GM12874 (cell line): Measurements from ENCODE around the gene ZNF837.
A peak's percentile ranks its signal among the peaks of the same experiment; 100 is the strongest.

ENCODE experiments used
- TF ChIP-seq, protein P1 (sequence below): IDR thresholded peaks from 2 replicates; pipeline ENCODE4 v1.5.1; 2011; ENCODE audit warnings: low read depth, mild to moderate bottlenecking, control low read depth, low read length, moderate library complexity; ENCODE audit not compliant: insufficient read depth

ZNF837 gene

DNA sequence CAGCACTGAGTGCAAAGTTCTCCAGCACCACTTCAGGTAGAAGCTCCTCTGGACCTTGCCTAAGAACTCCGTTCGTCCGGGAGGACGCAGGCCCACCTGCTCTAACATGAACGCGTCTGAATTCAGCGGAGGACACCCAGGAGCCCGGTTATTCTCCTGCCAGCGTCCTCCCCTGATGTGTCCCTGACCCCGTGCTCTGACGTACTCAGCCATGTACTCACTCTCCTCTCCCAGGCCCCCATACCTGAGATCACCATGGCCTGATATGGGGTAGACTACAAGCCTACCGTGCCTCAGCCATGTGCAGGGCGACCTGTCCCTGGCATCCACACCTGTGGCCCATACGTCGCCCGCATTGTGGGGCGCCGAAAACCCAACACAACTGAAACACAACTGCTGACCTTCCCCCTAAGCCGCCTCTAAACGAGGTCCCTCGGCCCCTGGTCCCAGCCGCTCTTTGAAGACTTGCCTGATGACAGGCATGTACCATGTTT lies 26.9 kb upstream of the ZNF837 start:
- TF ChIP-seq, protein P1, sequence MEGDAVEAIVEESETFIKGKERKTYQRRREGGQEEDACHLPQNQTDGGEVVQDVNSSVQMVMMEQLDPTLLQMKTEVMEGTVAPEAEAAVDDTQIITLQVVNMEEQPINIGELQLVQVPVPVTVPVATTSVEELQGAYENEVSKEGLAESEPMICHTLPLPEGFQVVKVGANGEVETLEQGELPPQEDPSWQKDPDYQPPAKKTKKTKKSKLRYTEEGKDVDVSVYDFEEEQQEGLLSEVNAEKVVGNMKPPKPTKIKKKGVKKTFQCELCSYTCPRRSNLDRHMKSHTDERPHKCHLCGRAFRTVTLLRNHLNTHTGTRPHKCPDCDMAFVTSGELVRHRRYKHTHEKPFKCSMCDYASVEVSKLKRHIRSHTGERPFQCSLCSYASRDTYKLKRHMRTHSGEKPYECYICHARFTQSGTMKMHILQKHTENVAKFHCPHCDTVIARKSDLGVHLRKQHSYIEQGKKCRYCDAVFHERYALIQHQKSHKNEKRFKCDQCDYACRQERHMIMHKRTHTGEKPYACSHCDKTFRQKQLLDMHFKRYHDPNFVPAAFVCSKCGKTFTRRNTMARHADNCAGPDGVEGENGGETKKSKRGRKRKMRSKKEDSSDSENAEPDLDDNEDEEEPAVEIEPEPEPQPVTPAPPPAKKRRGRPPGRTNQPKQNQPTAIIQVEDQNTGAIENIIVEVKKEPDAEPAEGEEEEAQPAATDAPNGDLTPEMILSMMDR, result no peak

DNA sequence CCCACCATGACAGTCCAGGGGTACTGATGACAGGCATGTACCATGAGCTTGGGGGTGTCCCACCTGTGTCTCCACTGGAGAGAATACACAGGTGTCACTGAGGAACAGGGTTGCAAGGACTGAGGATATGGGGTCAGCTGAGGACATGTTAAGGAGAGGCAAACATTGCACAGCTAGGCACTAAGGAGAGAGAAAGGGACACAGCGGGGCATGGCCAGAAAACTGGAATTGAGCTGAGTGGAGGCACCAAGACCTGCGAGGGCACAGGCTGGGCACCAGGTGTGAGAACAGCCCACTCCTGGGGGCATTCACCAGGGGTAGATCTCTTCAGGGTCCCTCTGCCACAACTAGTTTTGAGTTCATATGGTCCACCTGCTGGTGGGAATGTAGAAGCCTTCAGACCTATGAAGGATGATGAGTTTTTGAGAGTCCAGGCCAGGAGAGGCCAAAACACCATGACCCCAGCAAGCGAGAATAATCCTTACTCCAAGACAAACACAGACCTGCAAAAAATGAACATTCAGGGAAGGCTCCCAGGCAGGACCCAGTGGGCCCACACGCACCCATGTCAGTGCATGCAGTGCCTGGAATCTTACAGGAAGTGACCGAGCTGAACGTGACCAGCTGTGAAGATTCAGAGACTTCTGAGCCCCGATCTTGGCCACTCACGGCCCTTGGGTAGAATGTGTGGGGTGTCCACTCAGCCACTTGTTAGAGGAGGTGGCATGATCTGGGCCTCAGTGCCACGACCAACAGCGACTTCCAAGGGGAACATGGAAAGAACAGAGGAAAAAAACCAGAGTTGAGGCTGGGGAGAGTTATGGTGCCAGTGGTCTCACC lies 26.2 kb upstream of the ZNF837 start:
- TF ChIP-seq, protein P1, result 0 out of 2 replicates have a peak, but pooled peaks have one; percentile 25

DNA sequence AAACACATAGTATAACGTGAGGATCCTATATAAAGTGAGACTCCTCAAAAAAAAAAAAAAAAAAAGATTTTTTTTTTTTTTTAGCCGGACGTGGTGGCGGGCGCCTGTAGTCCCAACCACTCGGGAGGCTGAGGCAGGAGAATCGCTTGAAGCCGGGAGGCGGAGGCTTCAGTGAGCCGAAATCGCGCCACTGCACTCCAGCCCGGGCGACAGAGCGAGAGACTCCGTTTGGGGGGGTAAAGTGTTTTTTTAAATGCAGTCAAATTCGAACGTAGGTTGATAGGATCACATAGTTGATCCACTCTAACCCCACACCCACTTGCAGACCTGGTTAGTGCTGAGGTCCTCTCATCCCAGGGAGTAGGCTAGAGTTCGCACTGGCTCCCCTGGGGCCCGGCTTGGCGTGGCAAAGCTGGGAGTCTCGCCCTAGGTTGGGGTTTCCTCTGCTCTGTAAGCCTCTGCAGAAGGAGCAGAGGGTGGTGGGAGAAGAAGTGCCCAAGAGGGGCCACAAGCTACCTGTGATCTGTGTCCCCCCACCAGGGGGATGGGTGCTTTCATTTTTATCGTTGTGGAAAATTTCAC lies 21.1 kb upstream of the ZNF837 start:
- TF ChIP-seq, protein P1, result no peak

DNA sequence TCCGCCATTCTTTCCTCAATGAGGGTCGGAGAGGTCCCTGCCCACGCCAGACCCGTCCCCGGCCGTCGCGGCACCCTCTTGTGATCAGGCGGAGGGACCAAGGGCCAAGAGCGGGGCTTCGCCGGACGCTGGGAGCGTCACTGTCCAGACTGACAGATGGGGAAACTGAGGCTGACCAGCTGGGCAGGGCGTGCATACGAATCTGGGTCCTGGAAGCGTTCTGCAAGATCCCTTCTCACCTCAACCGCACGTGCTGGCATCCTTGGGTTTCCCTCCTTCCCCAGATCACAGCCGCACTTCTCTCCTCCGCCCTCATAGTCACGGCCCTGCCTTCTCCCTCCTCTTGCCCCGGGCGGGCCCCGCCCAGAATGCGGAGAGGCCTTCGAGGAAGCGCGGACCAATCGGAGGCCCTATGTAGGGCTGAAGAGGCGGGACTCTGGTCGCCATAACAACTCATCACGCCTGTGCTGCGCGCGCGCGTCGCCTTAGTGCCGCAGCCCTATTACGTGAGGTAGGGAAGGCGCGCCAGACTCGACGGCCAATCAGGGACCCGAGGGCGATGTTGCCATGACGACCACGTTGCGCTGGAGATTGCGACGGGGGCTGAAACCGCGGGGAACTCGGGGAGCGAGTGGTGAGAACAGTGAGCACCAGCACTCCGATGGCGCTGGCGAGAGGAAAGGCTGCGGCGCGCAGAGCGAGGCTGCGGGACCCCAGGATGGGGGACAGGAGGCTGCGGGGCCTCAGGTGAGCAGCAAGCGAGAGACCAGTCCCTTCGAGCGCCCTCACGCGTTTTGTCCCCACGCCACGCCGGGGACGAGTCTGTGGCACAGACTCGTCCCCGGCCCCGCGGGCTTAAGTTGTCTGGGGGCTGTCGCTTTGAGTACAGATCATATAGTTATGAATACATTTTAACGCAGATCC lies 20.3 kb upstream of the ZNF837 start:
- TF ChIP-seq, protein P1, result 0 out of 2 replicates have a peak, but pooled peaks have one; percentile 8

DNA sequence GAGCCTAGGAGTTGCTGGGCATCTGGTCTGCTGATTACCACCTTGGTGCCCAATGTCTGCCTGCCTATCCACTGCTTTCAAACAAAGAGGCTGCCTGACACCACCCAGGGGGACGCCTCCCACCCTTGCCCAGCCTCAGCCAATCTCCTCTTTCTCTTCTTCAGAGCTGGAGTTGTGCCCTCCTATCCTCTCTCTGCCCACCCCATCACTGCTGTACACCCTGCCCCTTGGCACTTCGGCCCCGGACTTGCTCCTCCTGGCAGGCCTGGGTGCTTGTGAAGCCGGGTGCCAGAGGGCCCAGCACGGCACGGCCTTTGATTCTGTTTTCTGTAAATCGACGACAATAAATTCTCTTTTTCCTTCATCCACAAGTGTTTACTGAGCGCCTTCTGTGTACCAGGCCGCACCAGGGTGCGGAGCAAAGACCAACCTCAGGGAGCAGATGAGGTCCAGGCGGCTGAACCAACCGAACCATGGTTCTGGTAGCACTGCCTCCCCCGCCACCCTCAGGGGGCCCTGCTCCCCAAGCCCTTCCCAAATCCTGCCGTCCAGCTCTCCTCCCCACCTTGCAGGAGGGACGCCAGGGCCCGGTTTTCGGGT lies 19.6 kb upstream of the ZNF837 start:
- TF ChIP-seq, protein P1, result no peak

DNA sequence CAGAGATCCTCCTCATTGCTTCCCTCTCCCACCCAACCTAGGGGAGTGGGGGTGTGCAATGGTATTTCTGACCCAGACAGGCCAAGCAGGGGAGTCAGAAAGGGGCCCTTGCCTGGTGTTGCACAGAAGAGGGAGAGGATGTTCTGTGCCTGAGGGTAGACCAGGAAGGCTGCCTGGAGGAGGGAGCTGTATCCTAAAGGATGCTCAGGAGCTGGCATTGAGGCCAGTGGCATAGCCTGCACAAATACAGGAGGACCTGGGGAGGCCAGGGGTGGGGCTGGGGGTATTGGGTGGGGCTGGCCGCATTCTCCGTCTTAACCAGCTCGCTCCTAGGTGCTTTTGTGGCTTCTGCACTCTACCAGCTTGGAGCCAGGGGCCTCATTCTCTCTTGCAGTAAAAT lies 19.1 kb upstream of the ZNF837 start:
- TF ChIP-seq, protein P1, result no peak
